Measurements from ENCODE around the gene PSTPIP1. TPM values are rescaled to one million over a fixed set of nuclear protein-coding genes. Genes with fewer than 3 reads are reported as not detected.

Gene PSTPIP1
- total and polyA plus RNA-seq, 9 donors, result 1.3 to 2.9 (median 2.3) TPM

DNA sequence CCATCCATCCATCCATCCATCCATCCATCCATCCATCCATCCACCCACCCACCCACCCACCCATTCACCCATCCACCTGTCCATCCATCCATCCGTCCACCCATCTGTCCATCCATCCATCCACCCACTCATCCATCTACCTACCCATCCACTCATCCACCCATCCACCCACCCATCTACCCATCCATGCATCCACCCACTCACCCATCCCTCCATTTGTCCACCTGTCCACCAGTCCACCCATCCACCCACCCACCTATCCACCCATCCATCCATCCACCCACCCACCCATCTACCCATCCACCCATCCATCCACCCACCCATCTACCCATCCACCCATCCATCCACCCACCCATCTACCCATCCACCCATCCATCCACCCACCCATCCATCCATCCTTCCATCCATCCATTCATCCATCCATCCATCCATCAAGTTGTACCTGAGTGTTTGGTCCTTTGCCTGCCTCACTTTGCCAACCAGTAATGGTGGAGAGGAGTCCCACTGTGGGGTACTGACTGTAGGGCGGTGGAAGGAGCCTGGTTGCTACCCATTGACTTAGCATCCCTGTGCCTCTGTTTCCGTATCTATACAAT is 17.3 kb downstream of the PSTPIP1 start:
- no peaks in the 10 kb centered on the region for H3K9me3 ChIP-seq (replicated peaks; ENCODE audit: control insufficient read depth, low read depth, low read length)
- H3K27me3 ChIP-seq (ENCODE audit: control insufficient read depth, insufficient read depth, low read length), result no peaks in the 10 kb centered on the region
- no peak for DNase-seq
- H3K4me3 ChIP-seq (ENCODE audit: low read length), result no peak overlapping the region
- H3K36me3 ChIP-seq (ENCODE audit: control insufficient read depth, insufficient read depth, low read length), result no peaks in the 10 kb centered on the region
- WGBS (ENCODE audit: insufficient coverage), result 92% methylated on average over 2 of the region's 3 CpGs
- H3K4me1 ChIP-seq (ENCODE audit: control insufficient read depth, insufficient read depth, low read length), result peaks cover 8% of the 10 kb centered on the region
- H3K27ac ChIP-seq (ENCODE audit: low read length), result no peak overlapping the region

DNA sequence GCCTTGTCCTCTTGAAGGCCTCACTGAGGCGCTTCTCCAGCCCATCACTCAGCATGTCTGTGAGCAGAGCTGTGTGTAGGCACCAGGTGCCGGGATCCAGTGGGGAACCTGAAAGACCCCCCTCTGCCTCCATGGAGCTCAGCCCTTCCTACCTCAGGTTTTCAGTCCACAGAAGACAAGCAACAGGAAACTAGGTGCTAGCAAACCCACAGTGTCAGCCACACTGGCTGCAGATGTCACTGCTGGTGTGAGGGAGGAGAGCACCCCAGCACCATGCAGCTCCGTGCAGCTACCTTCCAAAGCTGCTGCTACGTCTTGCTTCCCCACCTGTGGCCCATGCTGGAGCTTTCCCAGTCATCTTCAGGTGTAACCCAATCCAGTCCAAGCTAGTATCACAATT is 17.9 kb downstream of the PSTPIP1 start:
- no peaks in the 10 kb centered on the region for H3K36me3 ChIP-seq (ENCODE audit: control insufficient read depth, insufficient read depth, low read length)
- no peak overlapping the region for H3K27ac ChIP-seq (ENCODE audit: low read length)
- H3K4me3 ChIP-seq (ENCODE audit: low read length), result no peak overlapping the region
- no peaks in the 10 kb centered on the region for H3K9me3 ChIP-seq (replicated peaks; ENCODE audit: control insufficient read depth, low read depth, low read length)
- 78% methylated on average over 2 of the region's 4 CpGs for WGBS (ENCODE audit: insufficient coverage)
- DNase-seq, result no peak
- H3K27me3 ChIP-seq (ENCODE audit: control insufficient read depth, insufficient read depth, low read length), result no peaks in the 10 kb centered on the region
- H3K4me1 ChIP-seq (ENCODE audit: control insufficient read depth, insufficient read depth, low read length), result peaks cover 8% of the 10 kb centered on the region

DNA sequence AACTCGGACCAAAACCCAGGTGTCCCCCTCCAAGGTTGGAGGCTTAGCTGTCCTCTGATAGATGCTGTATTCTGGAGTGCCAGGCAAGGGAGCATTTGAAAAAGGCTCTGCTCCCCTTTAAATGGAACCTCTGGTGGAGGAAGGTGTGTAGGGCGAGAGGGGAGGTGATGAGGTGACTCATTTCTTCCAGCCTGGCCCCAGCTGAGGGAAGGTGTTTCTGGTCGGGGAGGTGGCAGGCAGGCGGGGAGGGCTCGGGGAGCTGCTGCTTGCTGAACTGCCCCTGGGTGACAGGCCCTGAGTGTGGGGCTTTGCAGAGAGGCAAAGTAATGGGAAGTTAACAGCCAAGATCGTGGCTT is 18.8 kb downstream of the PSTPIP1 start:
- Histone ChIP-seq H3K27me3 (ENCODE audit: control insufficient read depth, insufficient read depth, low read length) (no peaks in the 10 kb centered on the region), H3K4me3 (ENCODE audit: low read length) (no peak overlapping the region), H3K27ac (ENCODE audit: low read length) (no peak overlapping the region), H3K36me3 (ENCODE audit: control insufficient read depth, insufficient read depth, low read length) (no peaks in the 10 kb centered on the region), H3K4me1 (ENCODE audit: control insufficient read depth, insufficient read depth, low read length) (peaks cover 10% of the 10 kb centered on the region), H3K9me3 (replicated peaks; ENCODE audit: control insufficient read depth, low read depth, low read length) (no peaks in the 10 kb centered on the region)
- no peak for DNase-seq
- 53% methylated on average over 6 of the region's 6 CpGs for WGBS (ENCODE audit: insufficient coverage)

DNA sequence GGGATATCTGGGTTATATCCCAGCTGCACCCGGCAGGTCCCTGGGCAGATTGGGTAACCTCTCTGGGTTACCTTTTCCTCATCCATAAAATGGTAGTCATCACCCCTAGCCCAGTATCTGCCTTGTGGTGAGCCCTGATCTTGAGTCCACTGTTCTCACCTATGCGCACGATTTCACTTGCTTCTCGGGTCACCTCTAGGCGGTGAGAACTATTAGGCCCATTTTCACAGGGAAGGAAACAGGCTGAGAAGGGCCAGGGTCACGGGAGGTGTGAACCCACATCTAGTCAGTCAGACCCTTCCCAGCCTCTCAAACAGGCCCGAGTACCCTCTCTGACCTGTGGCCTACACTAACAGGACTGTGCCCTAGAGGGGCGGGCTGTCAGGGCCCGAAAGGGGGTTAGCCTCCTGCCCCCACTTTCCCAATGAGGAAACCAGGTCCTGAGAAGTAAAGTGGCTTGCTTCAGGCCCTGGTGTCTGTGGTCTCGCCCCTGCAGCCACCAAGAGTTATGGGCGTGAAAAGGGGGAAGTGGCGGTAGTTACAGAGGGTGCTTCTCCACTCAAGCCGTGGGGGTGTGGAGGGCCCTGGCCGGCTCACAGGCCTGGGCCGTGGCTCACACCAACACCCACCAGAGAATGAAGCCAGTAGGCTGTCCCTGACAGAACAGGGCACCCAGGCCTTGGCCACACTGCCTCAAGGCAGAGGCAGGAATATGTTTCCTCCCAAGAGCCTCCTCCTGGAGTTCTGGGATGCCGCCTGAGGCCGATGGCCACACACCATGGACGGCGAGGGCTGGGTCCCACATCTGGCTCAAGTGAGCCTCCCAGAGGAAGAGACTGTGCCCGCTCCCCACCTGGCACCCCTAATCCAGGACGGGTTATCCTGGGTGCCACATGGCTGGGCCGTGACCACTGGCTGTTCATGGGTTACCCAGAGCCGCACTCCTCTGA is 19.5 kb downstream of the PSTPIP1 start:
- H3K4me1 ChIP-seq (ENCODE audit: control insufficient read depth, insufficient read depth, low read length), result peaks cover 17% of the 10 kb centered on the region
- DNase-seq, result no peak
- H3K36me3 ChIP-seq (ENCODE audit: control insufficient read depth, insufficient read depth, low read length), result no peaks in the 10 kb centered on the region
- no peak overlapping the region for H3K4me3 ChIP-seq (ENCODE audit: low read length)
- H3K27me3 ChIP-seq (ENCODE audit: control insufficient read depth, insufficient read depth, low read length), result no peaks in the 10 kb centered on the region
- WGBS (ENCODE audit: insufficient coverage), result 80% methylated on average over 17 of the region's 23 CpGs
- H3K27ac ChIP-seq (ENCODE audit: low read length), result no peak overlapping the region
- no peaks in the 10 kb centered on the region for H3K9me3 ChIP-seq (replicated peaks; ENCODE audit: control insufficient read depth, low read depth, low read length)

- no peaks in the 10 kb centered on the region for H3K9me3 ChIP-seq (replicated peaks; ENCODE audit: control insufficient read depth, low read depth, low read length)
- H3K4me1 ChIP-seq (ENCODE audit: control insufficient read depth, insufficient read depth, low read length), result peaks cover 21% of the 10 kb centered on the region
- H3K27me3 ChIP-seq (ENCODE audit: control insufficient read depth, insufficient read depth, low read length), result no peaks in the 10 kb centered on the region
- no peak overlapping the region for H3K4me3 ChIP-seq (ENCODE audit: low read length)
- no peak overlapping the region for H3K27ac ChIP-seq (ENCODE audit: low read length)
- no peaks in the 10 kb centered on the region for H3K36me3 ChIP-seq (ENCODE audit: control insufficient read depth, insufficient read depth, low read length)
- 33% methylated on average over 16 of the region's 21 CpGs for WGBS (ENCODE audit: insufficient coverage)
- no peak for DNase-seq
Observed at GRCh38 chr15:77015646-77016320, 20.9 kb downstream of the PSTPIP1 start.

DNA sequence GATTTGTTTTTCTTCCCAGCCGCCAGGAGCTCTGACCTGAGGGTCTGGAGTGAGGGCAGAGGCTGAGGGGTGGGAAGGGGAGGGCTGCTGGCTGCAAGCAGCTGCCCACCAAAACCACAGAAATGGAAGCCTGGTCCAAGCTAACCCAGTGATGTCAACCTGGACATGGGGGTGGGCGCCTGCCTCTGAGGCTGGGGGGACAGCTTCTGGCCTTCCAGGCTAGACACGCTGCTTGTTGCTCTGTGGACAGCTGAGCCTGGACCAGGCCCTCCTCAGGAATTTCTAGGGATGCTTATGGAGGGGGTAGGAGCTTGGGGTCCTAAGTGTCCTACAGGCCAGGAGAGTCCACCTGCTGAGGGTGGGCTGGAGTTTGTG is 21.4 kb downstream of the PSTPIP1 start:
- no peak for DNase-seq
- WGBS (ENCODE audit: insufficient coverage), result 89% methylated on average over 2 of the region's 3 CpGs
- no peak overlapping the region for H3K27ac ChIP-seq (ENCODE audit: low read length)
- H3K4me3 ChIP-seq (ENCODE audit: low read length), result no peak overlapping the region
- H3K9me3 ChIP-seq (replicated peaks; ENCODE audit: control insufficient read depth, low read depth, low read length), result no peaks in the 10 kb centered on the region
- no peaks in the 10 kb centered on the region for H3K36me3 ChIP-seq (ENCODE audit: control insufficient read depth, insufficient read depth, low read length)
- H3K27me3 ChIP-seq (ENCODE audit: control insufficient read depth, insufficient read depth, low read length), result no peaks in the 10 kb centered on the region
- H3K4me1 ChIP-seq (ENCODE audit: control insufficient read depth, insufficient read depth, low read length), result peaks cover 21% of the 10 kb centered on the region

- no peak overlapping the region for H3K27ac ChIP-seq (ENCODE audit: low read length)
- H3K36me3 ChIP-seq (ENCODE audit: control insufficient read depth, insufficient read depth, low read length), result no peaks in the 10 kb centered on the region
- H3K4me3 ChIP-seq (ENCODE audit: low read length), result no peak overlapping the region
- peaks cover 25% of the 10 kb centered on the region for H3K4me1 ChIP-seq (ENCODE audit: control insufficient read depth, insufficient read depth, low read length)
- DNase-seq, result no peak
- WGBS (ENCODE audit: insufficient coverage), result 100% methylated on average over 2 of the region's 7 CpGs
- H3K9me3 ChIP-seq (replicated peaks; ENCODE audit: control insufficient read depth, low read depth, low read length), result no peaks in the 10 kb centered on the region
- H3K27me3 ChIP-seq (ENCODE audit: control insufficient read depth, insufficient read depth, low read length), result no peaks in the 10 kb centered on the region
Observed at GRCh38 chr15:77017091-77017660, 22.2 kb downstream of the PSTPIP1 start.

DNA sequence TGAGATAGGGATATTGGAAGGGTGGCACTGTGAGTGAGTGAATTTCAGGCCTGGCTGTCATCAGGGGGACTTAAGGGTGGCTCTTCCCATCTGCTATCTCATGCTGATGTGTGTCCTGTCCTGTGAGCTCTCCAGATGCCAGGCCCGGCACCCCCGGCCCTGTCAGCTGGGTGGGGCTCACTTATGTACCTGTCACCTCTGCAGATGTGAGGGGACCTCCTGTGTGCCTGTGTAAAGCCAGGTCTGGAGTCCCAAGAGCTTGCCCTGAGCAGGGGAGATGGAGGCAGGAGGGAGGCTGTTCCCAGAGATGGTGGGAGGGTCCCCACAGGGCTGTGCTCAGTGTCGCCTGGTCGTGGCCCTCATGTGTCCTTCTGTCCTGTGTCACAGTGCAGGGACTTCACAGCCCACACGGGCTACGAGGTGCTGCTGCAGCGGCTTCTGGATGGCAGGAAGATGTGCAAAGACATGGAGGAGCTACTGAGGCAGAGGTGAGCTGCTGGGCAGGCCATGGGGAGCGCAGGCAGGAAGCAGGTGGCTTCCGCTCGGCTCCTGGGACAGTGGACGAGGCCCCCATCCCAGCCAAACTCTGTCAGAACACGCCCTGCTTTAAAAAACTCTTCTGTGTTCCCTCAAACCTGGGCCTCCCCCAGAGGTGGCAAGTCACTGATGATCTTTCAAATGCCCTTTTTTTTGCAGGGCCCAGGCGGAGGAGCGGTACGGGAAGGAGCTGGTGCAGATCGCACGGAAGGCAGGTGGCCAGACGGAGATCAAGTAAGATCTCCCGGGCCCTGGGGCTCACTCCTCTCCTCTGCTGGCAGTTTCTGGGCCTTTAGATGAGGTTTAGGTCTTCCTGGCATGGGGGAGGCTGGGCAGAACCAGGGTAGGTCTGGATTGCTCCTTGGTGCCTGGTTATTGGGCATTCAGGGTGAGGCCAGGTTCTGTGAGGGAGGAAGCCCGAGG is 23.1 kb downstream of the PSTPIP1 start:
- Histone ChIP-seq H3K9me3 (replicated peaks; ENCODE audit: control insufficient read depth, low read depth, low read length) (no peaks in the 10 kb centered on the region), H3K4me1 (ENCODE audit: control insufficient read depth, insufficient read depth, low read length) (peaks cover 28% of the 10 kb centered on the region), H3K4me3 (ENCODE audit: low read length) (no peak overlapping the region), H3K27me3 (ENCODE audit: control insufficient read depth, insufficient read depth, low read length) (no peaks in the 10 kb centered on the region), H3K27ac (ENCODE audit: low read length) (no peak overlapping the region), H3K36me3 (ENCODE audit: control insufficient read depth, insufficient read depth, low read length) (no peaks in the 10 kb centered on the region)
- no peak for DNase-seq
- 82% methylated on average over 20 of the region's 20 CpGs for WGBS (ENCODE audit: insufficient coverage)

- Histone ChIP-seq H3K36me3 (ENCODE audit: control insufficient read depth, insufficient read depth, low read length) (no peaks in the 10 kb centered on the region), H3K27ac (ENCODE audit: low read length) (no peak overlapping the region), H3K4me1 (ENCODE audit: control insufficient read depth, insufficient read depth, low read length) (peaks cover 28% of the 10 kb centered on the region), H3K9me3 (replicated peaks; ENCODE audit: control insufficient read depth, low read depth, low read length) (no peaks in the 10 kb centered on the region), H3K4me3 (ENCODE audit: low read length) (no peak overlapping the region), H3K27me3 (ENCODE audit: control insufficient read depth, insufficient read depth, low read length) (no peaks in the 10 kb centered on the region)
- 69% methylated on average over 10 of the region's 11 CpGs for WGBS (ENCODE audit: insufficient coverage)
- no peak for DNase-seq
Observed at GRCh38 chr15:77018796-77019505, 24.0 kb downstream of the PSTPIP1 start.

Measured in muscle of leg (tissue), 11 donors.